ENCODE measurements around the gene PRM1.

- TF ChIP-seq CTCF (IDR thresholded peaks at IDR 0.05; ENCODE audit: insufficient read depth, low read depth, low read length): no peak
- TF ChIP-seq EZH2 (IDR thresholded peaks at IDR 0.05; ENCODE audit: insufficient read depth, low read length): no peak
Observed at GRCh38 chr16:11285842-11286241, 4.7 kb upstream of the PRM1 start.

Measured in astrocyte (in vitro differentiated cells and primary cell).